GM21786 (cell line): ENCODE measurements around the gene OR6B1.
"Not testable (repeated sequence)": the region's sequence is repeated elsewhere in the genome, so short reads cannot be mapped to it uniquely, and the experiment has no call there.

Source experiments
- ATAC-seq: cut with Tn5 transposase; IDR thresholded peaks from one replicate; pipeline ENCODE4 v1.9.1; 2021; ENCODE audit not compliant: unreplicated experiment

The OR6B1 gene

GRCh38 chr7:144004703-144005102 is 4.6 kb downstream of the OR6B1 start:
- ATAC-seq: no peak

DNA sequence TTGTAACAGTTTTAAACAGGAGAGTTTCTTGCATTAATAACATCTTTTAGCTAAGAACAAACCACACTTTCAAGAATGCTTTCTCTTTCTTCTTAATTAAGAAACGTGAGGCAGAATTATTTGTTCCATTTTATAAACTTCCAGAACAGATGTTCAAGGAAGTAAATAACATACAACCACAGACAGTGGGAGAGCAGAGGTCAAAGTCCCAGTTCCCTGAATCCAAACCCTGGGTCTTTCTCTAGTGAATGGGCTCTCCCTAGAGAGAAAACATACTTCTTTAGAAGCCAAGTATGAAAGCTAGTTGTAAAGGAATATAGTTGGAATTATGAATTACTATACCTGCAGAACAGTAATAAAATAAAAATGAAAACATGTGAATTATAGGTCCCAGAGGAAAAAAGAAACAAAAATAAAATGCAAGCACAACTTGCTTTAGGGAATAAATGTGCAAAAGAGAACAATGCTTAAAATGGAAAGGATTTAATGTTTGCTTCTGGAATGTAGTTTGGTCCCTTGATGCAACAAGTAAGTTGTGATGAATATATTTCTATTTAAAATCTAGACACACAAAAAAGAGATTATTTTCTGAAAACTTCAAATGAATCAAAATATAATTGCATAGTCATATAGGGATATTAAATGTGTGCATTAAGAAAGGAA is 6.0 kb downstream of the OR6B1 start:
- no peak for ATAC-seq

GRCh38 chr7:144006692-144007042 is 6.5 kb downstream of the OR6B1 start:
- ATAC-seq: no peak

DNA sequence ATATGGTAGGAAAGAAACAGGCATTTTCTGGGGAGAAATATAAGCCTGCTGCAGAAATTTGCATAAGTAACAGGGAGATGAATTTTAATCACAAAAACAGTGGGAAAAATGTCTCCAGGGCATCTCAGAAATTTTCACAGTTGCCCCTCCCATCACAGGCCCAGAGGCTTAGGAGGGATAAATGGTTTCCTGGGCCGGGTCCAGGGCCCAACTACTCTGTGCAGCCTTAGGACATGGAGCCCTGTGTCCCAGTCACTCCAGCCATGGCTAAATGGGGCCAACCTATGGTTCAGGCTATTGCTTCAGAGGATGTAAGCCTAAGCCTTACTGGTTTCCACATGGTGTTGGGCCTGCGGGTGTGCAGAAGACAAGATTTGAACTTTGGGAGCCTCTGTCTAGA is 9.2 kb downstream of the OR6B1 start:
- ATAC-seq: no peak

DNA sequence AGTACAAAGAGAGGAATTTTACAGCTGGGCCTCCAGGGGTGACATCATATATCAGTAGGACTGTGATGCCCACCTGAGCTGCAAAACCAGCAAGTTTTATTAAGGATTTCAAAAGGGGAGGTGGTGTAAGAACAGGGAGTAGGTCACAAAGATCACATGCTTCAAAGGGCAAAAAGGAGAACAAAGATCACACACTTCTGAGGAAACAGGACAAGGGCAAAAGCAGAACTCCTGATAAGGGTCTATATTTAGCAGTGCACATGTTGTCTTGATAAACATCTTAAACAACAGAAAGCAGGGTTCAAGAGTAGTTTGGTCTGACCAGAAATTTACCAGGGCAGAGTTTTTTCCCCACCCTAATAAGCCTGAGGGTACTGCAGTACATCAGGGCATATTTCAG is 9.9 kb downstream of the OR6B1 start:
- not testable (repeated sequence) for ATAC-seq

DNA sequence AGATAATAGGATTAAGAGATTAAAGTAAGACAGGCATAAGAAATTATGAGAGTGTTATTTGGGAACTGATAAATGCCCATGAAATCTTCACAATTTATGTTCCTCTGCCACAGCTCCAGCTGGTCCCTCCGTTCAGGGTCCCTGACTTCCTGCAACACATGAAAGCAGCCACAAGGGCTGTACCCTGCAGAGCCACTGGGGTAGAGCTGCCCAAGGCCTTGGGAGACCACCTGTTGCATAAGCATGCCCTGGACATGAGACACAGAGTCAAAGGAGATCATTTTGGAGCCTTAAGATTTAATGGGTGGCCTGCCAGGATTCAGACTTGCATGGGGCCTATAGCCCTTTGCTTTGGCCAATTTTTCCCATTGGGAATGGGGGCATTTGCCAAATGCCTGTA is 10.7 kb downstream of the OR6B1 start:
- ATAC-seq: not testable (repeated sequence)

DNA sequence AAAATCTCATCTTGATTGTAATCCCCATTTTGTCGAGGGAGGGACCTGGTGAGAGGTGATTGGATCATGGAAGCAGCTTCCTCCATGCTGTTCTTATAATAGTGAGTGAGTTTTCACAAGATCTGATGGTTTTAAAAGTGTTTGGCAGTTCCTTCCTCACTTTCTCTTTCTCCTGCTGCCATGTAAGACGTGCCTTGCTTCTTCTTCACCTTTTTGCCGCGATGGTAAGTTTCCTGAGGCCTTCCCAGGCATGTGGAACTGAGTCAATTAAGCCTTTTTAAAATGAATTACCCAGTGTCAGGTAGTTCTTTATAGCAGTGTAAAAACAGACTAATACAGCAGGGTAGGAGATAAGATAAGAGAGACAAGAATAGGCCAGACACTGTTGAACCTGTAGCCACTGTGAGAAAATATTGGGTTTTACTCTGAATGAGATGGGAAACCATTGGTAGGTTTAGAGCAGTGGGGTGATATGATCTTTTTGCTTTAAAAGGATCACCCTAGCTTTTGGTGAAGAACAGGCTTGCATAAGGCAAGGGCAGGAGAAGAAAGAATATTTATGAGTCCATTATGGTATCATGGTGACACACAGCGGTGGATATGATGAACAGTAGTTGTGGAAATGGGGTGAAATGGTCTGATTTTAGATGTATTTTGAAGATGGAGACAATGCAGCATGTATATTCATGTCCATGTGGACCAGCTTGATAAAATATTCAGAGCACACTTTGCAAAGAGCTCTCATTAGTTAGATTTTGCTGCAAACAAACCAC is 11.5 kb downstream of the OR6B1 start:
- no peak for ATAC-seq

DNA sequence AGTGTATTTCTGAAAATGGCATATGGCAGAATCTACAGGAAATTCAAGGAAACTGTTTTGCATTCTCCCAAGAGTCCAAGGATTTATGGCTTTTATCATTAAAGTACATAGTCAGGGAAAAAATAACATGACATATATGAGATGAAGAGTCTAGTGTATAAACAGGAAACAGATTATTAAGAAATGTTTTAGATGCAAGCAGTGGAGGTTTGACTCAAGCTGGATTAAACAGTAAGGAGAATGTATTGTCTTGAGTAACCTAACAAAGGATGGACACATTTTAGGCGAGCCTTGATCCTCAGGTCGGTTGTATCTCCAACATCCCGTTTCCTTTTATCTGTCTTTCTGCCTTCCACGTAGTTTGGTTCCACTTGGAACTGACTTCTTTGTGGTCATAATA is 17.9 kb downstream of the OR6B1 start:
- ATAC-seq: no peak

DNA sequence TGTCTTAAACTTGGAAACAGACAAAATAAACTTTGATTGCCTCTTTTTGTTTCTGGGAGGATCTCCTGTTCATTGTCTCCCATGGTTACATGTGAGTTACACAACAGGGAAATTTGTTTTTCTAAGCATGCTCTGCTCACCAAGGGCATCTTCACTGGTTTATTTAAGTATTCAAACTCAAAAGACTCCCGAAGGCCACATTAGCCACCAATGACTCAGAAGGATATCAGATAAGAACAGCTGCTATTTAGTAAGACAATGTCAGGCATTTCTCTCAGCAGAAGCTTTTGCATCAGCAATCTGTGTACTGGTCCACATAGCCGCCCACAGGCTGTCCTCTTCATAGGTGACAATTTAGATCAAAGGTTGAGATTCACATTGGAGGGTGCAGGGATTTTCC is 19.3 kb downstream of the OR6B1 start:
- ATAC-seq: no peak

DNA sequence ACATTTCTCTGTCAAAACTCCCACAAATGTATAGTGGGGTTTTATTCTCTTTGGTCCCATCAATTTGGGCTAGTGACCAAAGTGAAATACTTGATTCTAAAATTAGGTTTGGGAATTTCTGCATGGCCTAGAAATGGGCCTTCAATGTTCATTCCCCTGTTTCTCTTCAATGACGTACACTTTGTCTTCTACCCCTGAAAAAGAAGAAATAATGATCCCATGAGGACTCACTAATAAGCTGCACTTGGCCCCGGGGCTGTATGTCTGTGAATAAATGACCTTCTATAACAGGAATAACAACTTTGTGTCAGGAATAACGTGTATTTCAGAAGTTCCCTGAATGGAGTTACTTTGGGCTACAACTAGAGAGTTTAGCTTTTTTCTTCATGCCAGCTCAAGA is 20.2 kb downstream of the OR6B1 start:
- ATAC-seq: no peak

DNA sequence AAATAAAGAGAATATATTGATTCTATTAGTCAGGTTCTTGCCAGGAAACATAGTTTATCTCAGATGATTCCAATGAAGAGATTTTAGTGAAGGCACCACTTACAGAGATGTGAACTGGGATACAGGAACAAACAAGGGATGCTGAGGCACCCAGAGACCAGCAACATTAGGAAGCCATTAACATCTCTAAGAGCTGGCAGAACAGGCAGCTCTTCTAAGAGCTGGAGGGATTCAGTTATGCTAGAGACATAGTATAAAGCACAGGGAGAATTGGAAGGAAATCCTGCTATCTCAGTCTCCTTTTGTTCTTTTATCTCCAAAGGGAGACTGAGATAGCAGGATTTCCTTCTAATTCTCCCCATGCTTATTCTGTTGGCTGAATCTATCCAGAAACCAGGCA is 22.0 kb downstream of the OR6B1 start:
- ATAC-seq: no peak

- no peak for ATAC-seq
Observed at GRCh38 chr7:144023171-144023827, 23.2 kb downstream of the OR6B1 start.

DNA sequence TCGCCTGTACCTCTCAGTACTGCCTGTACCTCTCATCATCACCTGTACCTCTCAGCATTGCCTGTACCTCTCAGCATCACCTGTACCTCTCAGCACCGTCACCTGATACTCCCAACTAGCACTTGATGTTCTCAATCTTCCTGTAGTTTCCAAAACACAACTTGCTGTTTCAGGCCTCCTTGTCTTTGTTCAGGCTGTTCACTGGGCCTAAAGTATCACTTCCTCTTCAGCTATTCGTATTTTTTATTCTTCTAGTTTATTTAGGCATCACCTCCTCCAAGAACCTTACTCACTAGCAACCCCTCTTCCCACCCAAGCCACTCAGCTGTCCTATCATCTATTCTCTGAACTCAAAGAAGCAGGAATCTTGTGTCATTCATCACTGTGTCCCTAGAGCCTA is 24.1 kb downstream of the OR6B1 start:
- no peak for ATAC-seq

GRCh38 chr7:144026203-144026883 is 26.2 kb downstream of the OR6B1 start:
- no peak for ATAC-seq

DNA sequence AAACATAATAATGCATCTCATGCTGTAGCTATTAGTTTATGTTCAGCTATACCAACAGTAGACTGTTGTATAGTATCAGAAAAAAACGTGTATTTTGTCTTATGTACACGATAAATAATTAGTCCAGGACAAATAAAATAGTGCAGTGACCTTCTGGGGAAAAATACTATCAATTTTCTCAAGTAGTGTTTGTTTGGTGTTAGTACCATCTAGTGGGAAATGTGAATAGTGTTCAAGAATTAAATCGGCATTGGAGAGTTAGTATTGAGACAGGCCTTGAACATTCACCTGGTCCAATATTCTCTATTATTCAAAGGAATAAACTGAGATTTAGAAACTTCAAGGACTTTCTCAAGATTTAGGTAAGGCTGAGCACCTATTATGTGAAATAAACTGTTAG is 26.9 kb downstream of the OR6B1 start:
- no peak for ATAC-seq

GRCh38 chr7:144027974-144028373 is 27.9 kb downstream of the OR6B1 start:
- no peak for ATAC-seq

DNA sequence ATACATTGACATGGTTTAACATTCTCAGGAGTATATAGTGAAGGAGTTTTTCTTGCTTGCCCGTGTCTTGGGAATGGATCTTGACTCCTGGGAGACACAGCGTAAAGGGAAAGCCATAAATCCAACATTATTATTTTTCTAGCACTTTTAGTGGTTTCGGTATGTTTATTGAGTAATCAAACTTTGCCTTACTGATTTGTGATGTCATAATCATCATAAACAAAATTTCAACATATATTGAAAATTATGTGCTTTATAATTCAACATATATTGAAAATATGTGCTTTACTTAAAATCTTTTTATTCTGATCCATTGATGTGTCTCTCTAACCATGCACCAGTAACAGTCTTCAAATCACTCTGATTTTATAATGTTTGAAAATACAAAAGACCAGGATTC is 28.4 kb downstream of the OR6B1 start:
- ATAC-seq: no peak

DNA sequence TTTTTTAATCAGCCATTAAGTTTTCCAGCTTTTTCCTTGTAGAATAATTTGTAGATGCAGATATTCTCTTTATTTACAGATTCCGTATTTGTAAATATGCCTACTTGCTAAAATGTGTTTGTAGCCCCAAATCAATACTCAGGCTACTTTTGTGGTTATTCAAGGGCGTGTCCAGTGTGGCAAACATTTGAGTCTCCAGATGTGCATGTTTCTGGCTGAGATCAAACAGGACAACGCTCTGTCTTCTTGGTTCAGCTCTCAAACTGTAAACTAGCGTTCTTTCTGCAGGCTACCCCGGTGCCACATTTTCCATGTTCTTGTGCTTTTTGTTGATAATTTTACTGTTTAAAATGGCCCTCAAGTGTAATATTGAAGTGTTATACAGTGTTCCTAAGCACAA is 32.4 kb downstream of the OR6B1 start:
- ATAC-seq: no peak

DNA sequence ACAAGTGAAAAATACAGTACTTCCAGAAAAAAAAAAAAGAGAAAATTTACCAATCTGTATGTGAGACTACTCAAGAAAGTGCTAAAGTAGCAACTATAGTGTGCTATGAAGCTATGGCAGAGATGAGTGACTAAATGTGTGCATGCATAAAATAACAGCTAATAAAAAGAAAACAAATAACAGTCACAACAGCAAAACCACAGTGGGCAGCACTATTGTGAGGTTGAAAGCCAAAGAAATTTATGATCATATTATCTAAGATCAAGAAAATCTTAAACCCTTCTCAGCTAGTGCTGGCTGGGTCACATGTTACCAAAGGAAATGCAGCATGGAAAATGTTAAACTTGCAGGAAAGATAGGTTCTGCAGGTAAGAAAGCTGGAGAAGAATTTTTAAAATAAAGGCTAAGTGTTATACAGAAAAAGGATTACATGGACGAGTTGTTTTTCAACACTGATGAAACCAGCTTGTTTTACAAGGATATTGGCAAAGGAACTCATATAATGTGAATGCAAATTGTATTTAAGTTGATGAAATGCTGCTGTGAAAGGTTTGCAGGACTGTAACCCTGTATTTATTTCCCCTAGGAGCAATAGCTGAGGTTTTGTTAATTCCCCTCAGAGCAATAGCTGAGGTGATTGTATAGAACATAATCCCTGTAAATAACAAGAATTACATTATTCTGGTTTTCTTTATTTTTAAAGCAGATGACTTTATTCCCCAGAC is 33.0 kb downstream of the OR6B1 start:
- no peak for ATAC-seq

DNA sequence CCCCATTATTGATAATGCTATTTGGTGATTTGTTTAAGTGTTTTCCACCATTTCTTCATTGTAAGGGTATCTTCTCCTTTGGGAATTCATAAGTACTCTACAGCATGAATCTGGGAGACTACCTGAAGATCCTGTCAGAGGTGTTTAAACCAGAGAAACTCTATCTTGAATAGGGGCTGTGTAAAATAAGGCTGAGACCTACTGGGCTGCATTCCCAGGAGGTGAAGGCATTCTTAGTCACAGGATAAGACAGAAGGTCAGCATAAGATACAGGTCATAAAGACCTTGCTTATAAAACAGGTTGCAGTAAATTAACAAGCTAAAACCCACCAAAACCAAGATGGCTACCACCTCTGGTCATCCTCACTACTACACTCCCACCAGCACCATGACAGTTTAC is 35.3 kb downstream of the OR6B1 start:
- no peak for ATAC-seq

GRCh38 chr7:144036302-144036885 is 36.3 kb downstream of the OR6B1 start:
- ATAC-seq: no peak
